Right cardiac atrium (tissue), 5 donors: Measurements from ENCODE around the gene OLFM3. TPM values are rescaled to one million over a fixed set of nuclear protein-coding genes. Genes with fewer than 3 reads are reported as not detected.

Experiments
- ATAC-seq, 2 donors: fragments of 200-7000 bp; cut with Tn5 transposase; one replicate each; pipeline versions ENCODE4 v1.8.0 to v1.9.1; 2020; ENCODE audit warnings: moderate library complexity in 2 of 2, mild to moderate bottlenecking in 1 of 2
- DNase-seq, 3 donors: peaks; one replicate each; pipeline ENCODE4 v3.0.0-alpha.2; 2020
- H3K27ac ChIP-seq: one replicate; pipeline ENCODE4 v1.5.1; 2013; ENCODE audit warnings: mild to moderate bottlenecking, low read length, control low read depth, moderate library complexity
- H3K27me3 ChIP-seq: one replicate; pipeline ENCODE4 v1.6.1; 2013; ENCODE audit not compliant: control insufficient read depth, insufficient read depth
- H3K4me1 ChIP-seq: one replicate; pipeline ENCODE4 v1.6.1; 2013; ENCODE audit warnings: low read length; ENCODE audit not compliant: control insufficient read depth, insufficient read depth
- H3K4me3 ChIP-seq: one replicate; pipeline ENCODE4 v1.5.1; 2013; ENCODE audit warnings: low read length, control low read depth
- H3K9me3 ChIP-seq: one replicate; pipeline ENCODE4 v1.6.1; 2013; ENCODE audit warnings: low read length; ENCODE audit not compliant: control insufficient read depth
- WGBS: extraction: QIAGEN DNeasy Blood & Tissue Kit; methylation state at CpG from one replicate; pipeline ENCODE4 v1.1.7; 2013; 5-methylcytosine and 5-hydroxymethylcytosine counted together
- intact Hi-C, 4 donors: fragments of 100-400 bp; cut with DNase I; formaldehyde crosslinking; loops; one replicate each; pipeline versions ENCODE4 v1.11.0 to v1.14.0; 2022 to 2023
- polyA plus RNA-seq: library from polyadenylated mRNA; stranded (reverse); fragments of 200-250 nt; gene quantifications from one replicate; pipeline ENCODE4 v1.2.3, GENCODE V29; 2013
- total RNA-seq, 4 donors: library from RNA; stranded (reverse); fragmentation: NEBNext Ultra II Directional; extraction: Animal tissue kit (Norgen Biotek cat#: 25700); gene quantifications; one replicate each; pipeline ENCODE4 v1.2.1, GENCODE V29; 2021
- donor health status: healthy with polysubstance abuse.
- donor health status: DM: no; HTN: yes; CAD: no.
- donor health status: DM: no; HTN: no; CAD: no.
- donor health status: DM: no; HTN: yes; CAD: no; lungs with severe emphysema.
- donor health status: DM: yes; HTN: yes; CAD: no.

The OLFM3 gene
- total and polyA plus RNA-seq, 5 donors, result not detected

DNA sequence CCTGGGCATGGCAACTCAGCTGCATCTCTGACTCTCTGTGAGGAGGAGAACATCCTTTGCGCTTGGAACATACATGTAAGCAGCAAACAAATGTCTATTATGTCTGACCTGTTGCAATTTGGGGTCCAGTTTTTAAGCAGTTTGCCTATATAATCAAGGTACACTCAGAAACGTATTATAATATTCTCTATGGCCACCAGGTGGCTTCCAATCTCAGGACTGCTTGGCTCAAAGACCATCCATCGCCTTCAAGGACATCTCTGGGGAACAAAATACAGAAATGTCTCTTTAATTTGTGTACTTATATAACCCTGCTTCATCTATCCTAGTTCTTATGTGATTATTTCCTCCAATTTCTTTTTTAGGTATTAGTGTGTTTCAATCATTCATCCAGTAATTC lies 227.2 kb downstream of the OLFM3 start:
- WGBS, result 55% methylated on average over 3 of the region's 3 CpGs
- H3K4me3 ChIP-seq, result no peak overlapping the region
- intact Hi-C loops, result no loop called here
- no peaks in the 10 kb centered on the region for H3K4me1 ChIP-seq
- no peaks in the 10 kb centered on the region for H3K9me3 ChIP-seq
- DNase-seq (no peak), ATAC-seq (no peak)
- no peaks in the 10 kb centered on the region for H3K27me3 ChIP-seq
- no peak overlapping the region for H3K27ac ChIP-seq

DNA sequence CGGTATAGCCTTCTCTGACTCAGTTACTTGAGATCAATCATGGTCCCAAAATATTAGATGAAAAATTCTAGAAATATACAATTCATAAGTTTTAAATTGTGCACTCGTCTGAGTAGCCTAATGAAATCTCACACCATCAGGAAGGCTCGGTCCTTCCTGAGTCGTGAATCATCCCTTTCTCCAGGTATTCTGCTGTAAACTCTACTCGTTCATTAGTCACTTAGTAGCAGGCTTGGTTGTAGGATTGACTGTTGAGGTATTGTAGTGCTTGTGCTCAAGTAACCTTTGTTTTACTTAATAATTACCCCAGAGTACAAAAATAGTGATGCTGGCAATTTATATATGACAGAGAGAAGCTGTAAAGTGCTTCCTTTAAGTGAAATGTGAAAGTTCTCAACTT lies 238.7 kb downstream of the OLFM3 start:
- 84% methylated on average over 5 of the region's 5 CpGs for WGBS
- intact Hi-C loops, result no loop called here
- Histone ChIP-seq H3K4me1 (no peaks in the 10 kb centered on the region), H3K9me3 (no peaks in the 10 kb centered on the region), H3K27me3 (no peaks in the 10 kb centered on the region), H3K4me3 (no peak overlapping the region), H3K27ac (no peak overlapping the region)
- no peak for ATAC-seq
- DNase-seq, result no peak

DNA sequence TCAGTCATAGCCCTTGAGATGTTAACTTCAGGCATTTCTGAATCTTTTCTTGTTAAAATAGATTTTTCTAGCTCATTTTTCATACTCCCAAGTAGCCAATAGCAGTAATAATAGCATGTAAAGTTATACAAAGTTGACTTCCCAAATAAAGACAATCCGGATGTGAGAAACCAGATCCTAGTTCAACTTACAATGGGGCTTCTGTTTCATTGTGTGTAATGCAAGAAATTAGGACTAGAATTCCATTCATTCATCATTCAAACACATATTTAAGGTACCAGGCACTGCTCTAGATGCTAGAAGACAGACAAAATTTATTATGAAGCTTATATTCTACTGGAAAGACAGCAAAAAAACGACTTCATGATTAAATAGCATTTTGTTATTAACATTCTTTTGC lies 240.3 kb downstream of the OLFM3 start:
- intact Hi-C loops, result no loop called here
- Histone ChIP-seq H3K9me3 (no peaks in the 10 kb centered on the region), H3K27ac (no peak overlapping the region), H3K4me3 (no peak overlapping the region), H3K27me3 (no peaks in the 10 kb centered on the region), H3K4me1 (no peaks in the 10 kb centered on the region)
- ATAC-seq, result no peak
- no peak for DNase-seq
- WGBS, result 72% methylated on average over 2 of the region's 2 CpGs
